HepG2 (cell line): ENCODE data around the gene PKD2L1. TPM values are rescaled to one million over a fixed set of nuclear protein-coding genes. Genes with fewer than 3 reads are reported as not detected.

Source experiments
- DPF2 ChIP-seq: sonication (generic); formaldehyde crosslinking; IDR thresholded peaks from 2 replicates; pipeline ENCODE4 v1.4.0; 2020; ENCODE audit warnings: mild to moderate bottlenecking, low read depth, missing genetic modification reagents, borderline replicate concordance
- EP300 ChIP-seq, 3 experiments: sonication (generic) in 1 of 3; formaldehyde crosslinking in 1 of 3; IDR thresholded peaks; 2 replicates each; pipeline versions ENCODE4 v1.5.1 to v1.6.1; 2011 to 2020; ENCODE audit warnings: low read depth in 2 of 3, low read length in 2 of 3, borderline replicate concordance in 1 of 3, improper control_type of control experiment in 1 of 3, mild to moderate bottlenecking in 1 of 3, missing genetic modification reagents in 1 of 3, moderate library complexity in 1 of 3
- FOXP1 ChIP-seq, 2 experiments: fragments of 450-650 bp in 1 of 2; IDR thresholded peaks; 2 replicates each; pipeline ENCODE4 v1.6.1; 2017 to 2018; ENCODE audit warnings: antibody characterized with exemption in 1 of 2
- MAZ ChIP-seq, 2 experiments: sonication (generic) in 1 of 2; formaldehyde crosslinking in 1 of 2; IDR thresholded peaks; 2 replicates each; pipeline versions ENCODE4 v1.5.0 to v1.6.1; 2012 to 2020; ENCODE audit warnings: low read depth in 2 of 2, mild to moderate bottlenecking in 2 of 2, borderline replicate concordance in 1 of 2, improper control_type of control experiment in 1 of 2, low read length in 1 of 2, missing genetic modification reagents in 1 of 2, moderate library complexity in 1 of 2
- MED13 ChIP-seq: sonication (generic); formaldehyde crosslinking; IDR thresholded peaks from 2 replicates; pipeline ENCODE4 v1.5.0; 2020; ENCODE audit warnings: missing genetic modification reagents
- MEIS1 ChIP-seq: sonication (generic); formaldehyde crosslinking; IDR thresholded peaks from 2 replicates; pipeline ENCODE4 v1.9.0; 2021; ENCODE audit warnings: mild to moderate bottlenecking, missing genetic modification reagents, moderate library complexity, borderline replicate concordance
- PPARG ChIP-seq: conservative IDR thresholded peaks from 2 replicates; pipeline ENCODE4 v1.6.1; 2016; ENCODE audit warnings: missing biosample characterization, missing genetic modification reagents
- RFXAP ChIP-seq: sonication (generic); formaldehyde crosslinking; IDR thresholded peaks from 2 replicates; pipeline ENCODE4 v1.4.0; 2020; ENCODE audit warnings: missing genetic modification reagents, borderline replicate concordance
- TCF7 ChIP-seq: sonication (generic); IDR thresholded peaks from 2 replicates; pipeline ENCODE4 v1.6.1; 2016; ENCODE audit warnings: antibody characterized with exemption, low read depth
- THAP11 ChIP-seq: IDR thresholded peaks from 2 replicates; pipeline ENCODE4 v1.6.1; 2016; ENCODE audit warnings: missing biosample characterization, missing genetic modification reagents
- XRCC5 ChIP-seq: fragments of 200-400 bp; formaldehyde crosslinking; optimal IDR thresholded peaks from 2 replicates; pipeline ENCODE3; 2017; ENCODE audit warnings: mild to moderate bottlenecking, low read length
- ZNF614 ChIP-seq: IDR thresholded peaks from 2 replicates; pipeline ENCODE4 v1.6.1; 2018; ENCODE audit warnings: missing biosample characterization, missing genetic modification reagents, inconsistent platforms, borderline replicate concordance
- ZNF629 ChIP-seq: sonication (generic); formaldehyde crosslinking; conservative IDR thresholded peaks from 2 replicates; pipeline ENCODE4 v1.5.0; 2020; ENCODE audit warnings: missing genetic modification reagents
- ZSCAN9 ChIP-seq: IDR thresholded peaks from 2 replicates; pipeline ENCODE4 v1.6.1; 2016; ENCODE audit warnings: borderline replicate concordance
- polyA plus RNA-seq, 8 experiments: library from polyadenylated mRNA; depleted of rRNA in 3 of 8; stranded (reverse) in 7 of 8; unstranded in 1 of 8; fragments of >200 nt; fragmentation: Illumina TruSeq in 4 of 8; extraction: Trizol in 4 of 8; gene quantifications; 2 replicates each; pipeline versions ENCODE4 v1.2.1 to v1.2.3, GENCODE V29; 2011 to 2016; ENCODE audit warnings: low read depth in 4 of 8, missing spikeins in 1 of 8, mixed read lengths in 1 of 8; ENCODE audit not compliant: insufficient read depth in 1 of 8
- total RNA-seq, 5 experiments: library from RNA; depleted of rRNA; stranded (reverse); fragments of >200 nt; fragmentation: Illumina TruSeq; extraction: Trizol; gene quantifications; 2 replicates each; pipeline ENCODE4 v1.2.3, GENCODE V29; 2016; ENCODE audit warnings: low read depth in 1 of 5
- TF ChIP-seq, protein P1 (sequence below): IDR thresholded peaks from 2 replicates; pipeline ENCODE4 v1.6.1; 2016; ENCODE audit warnings: mild to moderate bottlenecking
- TF ChIP-seq, protein P2 (sequence below): sonication (generic); formaldehyde crosslinking; IDR thresholded peaks from 2 replicates; pipeline ENCODE4 v1.8.0; 2022; ENCODE audit warnings: missing genetic modification reagents, mild to moderate bottlenecking, moderate library complexity, borderline replicate concordance
- TF ChIP-seq, protein P3 (sequence below): sonication (generic); formaldehyde crosslinking; IDR thresholded peaks from 2 replicates; pipeline ENCODE4 v1.8.0; 2022; ENCODE audit warnings: mild to moderate bottlenecking, missing genetic modification reagents, moderate library complexity
- TF ChIP-seq, protein P4 (sequence below): sonication (generic); formaldehyde crosslinking; conservative IDR thresholded peaks from 2 replicates; pipeline ENCODE4 v1.4.0; 2020; ENCODE audit warnings: missing genetic modification reagents

PKD2L1 gene
- total and polyA plus RNA-seq, 2 of the 13 experiments (the other 11 are each of a cell fraction or from before 2014, with no cell fraction given): 0.07 to 0.15 TPM

DNA sequence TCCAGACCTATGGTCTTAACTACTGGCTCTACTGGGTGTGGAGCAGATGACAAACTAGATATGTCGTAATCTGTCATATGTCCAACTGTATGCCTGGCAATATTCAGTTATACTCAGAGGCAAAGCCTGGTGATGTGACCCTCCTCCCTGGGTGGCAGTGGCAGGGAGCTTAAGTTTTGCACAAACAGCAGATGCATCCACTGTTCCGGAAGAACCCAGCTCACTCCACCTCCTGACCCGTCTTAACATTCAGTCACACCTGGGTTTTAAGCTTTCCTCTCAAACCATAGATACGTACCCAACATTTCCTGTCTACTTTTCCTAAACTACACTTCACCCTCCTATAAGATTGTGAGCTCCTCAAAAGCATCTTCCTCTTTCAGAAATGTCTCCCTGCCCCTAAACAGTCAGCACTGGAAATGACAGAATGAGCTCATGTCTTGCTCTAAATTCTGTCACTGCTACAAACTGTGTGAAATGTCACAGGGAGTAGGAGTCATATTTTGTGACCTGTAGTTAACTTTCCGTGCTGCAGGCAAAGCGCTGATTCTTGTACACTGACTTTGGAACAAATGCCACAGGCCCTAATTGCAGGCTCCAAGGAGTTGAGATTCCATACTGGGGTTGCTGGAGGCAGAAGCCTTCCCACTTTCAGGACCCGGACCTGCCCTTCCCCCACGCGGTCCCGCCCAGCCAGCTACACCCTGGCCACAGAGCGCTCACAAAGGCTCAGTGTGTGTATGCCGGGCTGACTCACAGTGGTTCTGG lies 40.9 kb upstream of the PKD2L1 start (continued):
- TF ChIP-seq THAP11 (CRISPR knock-in tag) (peak; percentile 57; the same call in 1 of the 2 replicates), MED13 (CRISPR knock-in tag) (peak; percentile 79; the same call in 1 of the 2 replicates), ZSCAN9 (CRISPR knock-in tag) (peak; percentile 37; the same call in 1 of the 2 replicates), XRCC5 (peak; percentile 87), EP300 (IDR thresholded peaks at IDR 0.05; ENCODE audit: low read depth in 2 of 2, low read length in 2 of 2) (peak; percentile 26 to 74; a peak in 2 of 4 replicates), EP300 (CRISPR knock-in tag; IDR thresholded peaks at IDR 0.05; ENCODE audit: borderline replicate concordance) (peak; percentile 77; the same call in 1 of the 2 replicates), DPF2 (0 out of 2 replicates have a peak, but pooled peaks have one; percentile 48), ZNF629 (CRISPR knock-in tag) (peak; percentile 56; the same call in 1 of the 2 replicates), FOXP1 (IDR thresholded peaks at IDR 0.05) (no peak), FOXP1 (CRISPR knock-in tag; IDR thresholded peaks at IDR 0.05) (peak; percentile 41), RFXAP (CRISPR knock-in tag) (no peak; the same call in 1 of the 2 replicates), PPARG (CRISPR knock-in tag) (peak; percentile 75), MEIS1 (CRISPR knock-in tag) (0 out of 2 replicates have a peak, but pooled peaks have one; percentile 24), ZNF614 (peak; percentile 44; the same call in 1 of the 2 replicates), TCF7 (no peak), MAZ (IDR thresholded peaks at IDR 0.05; ENCODE audit: borderline replicate concordance, low read depth, low read length) (no peak), MAZ (CRISPR knock-in tag; IDR thresholded peaks at IDR 0.05; ENCODE audit: low read depth) (no peak)
- TF ChIP-seq, protein P1, sequence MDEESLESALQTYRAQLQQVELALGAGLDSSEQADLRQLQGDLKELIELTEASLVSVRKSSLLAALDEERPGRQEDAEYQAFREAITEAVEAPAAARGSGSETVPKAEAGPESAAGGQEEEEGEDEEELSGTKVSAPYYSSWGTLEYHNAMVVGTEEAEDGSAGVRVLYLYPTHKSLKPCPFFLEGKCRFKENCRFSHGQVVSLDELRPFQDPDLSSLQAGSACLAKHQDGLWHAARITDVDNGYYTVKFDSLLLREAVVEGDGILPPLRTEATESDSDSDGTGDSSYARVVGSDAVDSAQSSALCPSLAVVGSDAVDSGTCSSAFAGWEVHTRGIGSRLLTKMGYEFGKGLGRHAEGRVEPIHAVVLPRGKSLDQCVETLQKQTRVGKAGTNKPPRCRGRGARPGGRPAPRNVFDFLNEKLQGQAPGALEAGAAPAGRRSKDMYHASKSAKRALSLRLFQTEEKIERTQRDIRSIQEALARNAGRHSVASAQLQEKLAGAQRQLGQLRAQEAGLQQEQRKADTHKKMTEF: peak; percentile 69; the same call in 1 of the 2 replicates
- TF ChIP-seq, protein P2, sequence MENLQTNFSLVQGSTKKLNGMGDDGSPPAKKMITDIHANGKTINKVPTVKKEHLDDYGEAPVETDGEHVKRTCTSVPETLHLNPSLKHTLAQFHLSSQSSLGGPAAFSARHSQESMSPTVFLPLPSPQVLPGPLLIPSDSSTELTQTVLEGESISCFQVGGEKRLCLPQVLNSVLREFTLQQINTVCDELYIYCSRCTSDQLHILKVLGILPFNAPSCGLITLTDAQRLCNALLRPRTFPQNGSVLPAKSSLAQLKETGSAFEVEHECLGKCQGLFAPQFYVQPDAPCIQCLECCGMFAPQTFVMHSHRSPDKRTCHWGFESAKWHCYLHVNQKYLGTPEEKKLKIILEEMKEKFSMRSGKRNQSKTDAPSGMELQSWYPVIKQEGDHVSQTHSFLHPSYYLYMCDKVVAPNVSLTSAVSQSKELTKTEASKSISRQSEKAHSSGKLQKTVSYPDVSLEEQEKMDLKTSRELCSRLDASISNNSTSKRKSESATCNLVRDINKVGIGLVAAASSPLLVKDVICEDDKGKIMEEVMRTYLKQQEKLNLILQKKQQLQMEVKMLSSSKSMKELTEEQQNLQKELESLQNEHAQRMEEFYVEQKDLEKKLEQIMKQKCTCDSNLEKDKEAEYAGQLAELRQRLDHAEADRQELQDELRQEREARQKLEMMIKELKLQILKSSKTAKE: 0 out of 2 replicates have a peak, but pooled peaks have one; percentile 2
- TF ChIP-seq, protein P3, sequence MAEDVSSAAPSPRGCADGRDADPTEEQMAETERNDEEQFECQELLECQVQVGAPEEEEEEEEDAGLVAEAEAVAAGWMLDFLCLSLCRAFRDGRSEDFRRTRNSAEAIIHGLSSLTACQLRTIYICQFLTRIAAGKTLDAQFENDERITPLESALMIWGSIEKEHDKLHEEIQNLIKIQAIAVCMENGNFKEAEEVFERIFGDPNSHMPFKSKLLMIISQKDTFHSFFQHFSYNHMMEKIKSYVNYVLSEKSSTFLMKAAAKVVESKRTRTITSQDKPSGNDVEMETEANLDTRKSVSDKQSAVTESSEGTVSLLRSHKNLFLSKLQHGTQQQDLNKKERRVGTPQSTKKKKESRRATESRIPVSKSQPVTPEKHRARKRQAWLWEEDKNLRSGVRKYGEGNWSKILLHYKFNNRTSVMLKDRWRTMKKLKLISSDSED (CRISPR knock-in tag): no peak
- TF ChIP-seq, protein P4, sequence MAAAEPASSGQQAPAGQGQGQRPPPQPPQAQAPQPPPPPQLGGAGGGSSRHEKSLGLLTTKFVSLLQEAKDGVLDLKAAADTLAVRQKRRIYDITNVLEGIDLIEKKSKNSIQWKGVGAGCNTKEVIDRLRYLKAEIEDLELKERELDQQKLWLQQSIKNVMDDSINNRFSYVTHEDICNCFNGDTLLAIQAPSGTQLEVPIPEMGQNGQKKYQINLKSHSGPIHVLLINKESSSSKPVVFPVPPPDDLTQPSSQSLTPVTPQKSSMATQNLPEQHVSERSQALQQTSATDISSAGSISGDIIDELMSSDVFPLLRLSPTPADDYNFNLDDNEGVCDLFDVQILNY (CRISPR knock-in tag): no peak
